Measurements from ENCODE around the gene LMOD3.

LMOD3 gene

GRCh38 chr3:69149586-69149985 lies 27.2 kb upstream of the LMOD3 start:
- DNase-seq (ENCODE audit: insufficient read length, low spot score) (no peak), FAIRE-seq (no peak)
- TF ChIP-seq TAF1 (IDR thresholded peaks at IDR 0.05; ENCODE audit: low read depth, low read length), result no peak
- TF ChIP-seq POU2F2 (IDR thresholded peaks at IDR 0.05; ENCODE audit: low read depth, low read length), result no peak
- no peak for TF ChIP-seq POLR2AphosphoS5 (IDR thresholded peaks at IDR 0.05; ENCODE audit: low read depth, low read length)
- TF ChIP-seq POLR2A (IDR thresholded peaks at IDR 0.05; ENCODE audit: low read depth, low read length), result no peak
- no peak for TF ChIP-seq PAX5 (IDR thresholded peaks at IDR 0.05; ENCODE audit: insufficient read depth, low read length, severe bottlenecking)
- TF ChIP-seq SPI1 (IDR thresholded peaks at IDR 0.05; ENCODE audit: low read depth, low read length), result no peak

GRCh38 chr3:69145688-69146087 lies 23.3 kb upstream of the LMOD3 start:
- FAIRE-seq, result no peak
- no peak for DNase-seq (ENCODE audit: insufficient read length, low spot score)
- no peak for TF ChIP-seq SPI1 (IDR thresholded peaks at IDR 0.05; ENCODE audit: low read depth, low read length)
- TF ChIP-seq PAX5 (IDR thresholded peaks at IDR 0.05; ENCODE audit: insufficient read depth, low read length, severe bottlenecking), result no peak

GRCh38 chr3:69144631-69145245 lies 22.3 kb upstream of the LMOD3 start:
- DNase-seq (ENCODE audit: insufficient read length, low spot score) (no peak), FAIRE-seq (no peak)
- TF ChIP-seq SPI1 (IDR thresholded peaks at IDR 0.05; ENCODE audit: low read depth, low read length) (no peak), POLR2AphosphoS5 (IDR thresholded peaks at IDR 0.05; ENCODE audit: low read depth, low read length) (no peak), POU2F2 (IDR thresholded peaks at IDR 0.05; ENCODE audit: low read depth, low read length) (no peak), POLR2A (IDR thresholded peaks at IDR 0.05; ENCODE audit: low read depth, low read length) (no peak), TAF1 (IDR thresholded peaks at IDR 0.05; ENCODE audit: low read depth, low read length) (no peak), PAX5 (IDR thresholded peaks at IDR 0.05; ENCODE audit: insufficient read depth, low read length, severe bottlenecking) (no peak)

GRCh38 chr3:69143612-69144011 lies 21.2 kb upstream of the LMOD3 start:
- no peak for TF ChIP-seq POLR2AphosphoS5 (IDR thresholded peaks at IDR 0.05; ENCODE audit: low read depth, low read length)
- TF ChIP-seq POLR2A (IDR thresholded peaks at IDR 0.05; ENCODE audit: low read depth, low read length), result no peak
- TF ChIP-seq POU2F2 (IDR thresholded peaks at IDR 0.05; ENCODE audit: low read depth, low read length), result no peak
- TF ChIP-seq SPI1 (IDR thresholded peaks at IDR 0.05; ENCODE audit: low read depth, low read length), result no peak
- no peak for TF ChIP-seq TAF1 (IDR thresholded peaks at IDR 0.05; ENCODE audit: low read depth, low read length)
- no peak for TF ChIP-seq PAX5 (IDR thresholded peaks at IDR 0.05; ENCODE audit: insufficient read depth, low read length, severe bottlenecking)
- FAIRE-seq, result no peak
- no peak for DNase-seq (ENCODE audit: insufficient read length, low spot score)

GRCh38 chr3:69142797-69143454 lies 20.5 kb upstream of the LMOD3 start:
- TF ChIP-seq POU2F2 (IDR thresholded peaks at IDR 0.05; ENCODE audit: low read depth, low read length) (no peak), POLR2A (IDR thresholded peaks at IDR 0.05; ENCODE audit: low read depth, low read length) (no peak), TAF1 (IDR thresholded peaks at IDR 0.05; ENCODE audit: low read depth, low read length) (no peak), POLR2AphosphoS5 (IDR thresholded peaks at IDR 0.05; ENCODE audit: low read depth, low read length) (no peak), SPI1 (IDR thresholded peaks at IDR 0.05; ENCODE audit: low read depth, low read length) (no peak), PAX5 (IDR thresholded peaks at IDR 0.05; ENCODE audit: insufficient read depth, low read length, severe bottlenecking) (no peak)
- no peak for FAIRE-seq

GRCh38 chr3:69142090-69142489 lies 19.7 kb upstream of the LMOD3 start:
- FAIRE-seq, result no peak
- TF ChIP-seq POU2F2 (IDR thresholded peaks at IDR 0.05; ENCODE audit: low read depth, low read length) (no peak), POLR2A (IDR thresholded peaks at IDR 0.05; ENCODE audit: low read depth, low read length) (no peak), POLR2AphosphoS5 (IDR thresholded peaks at IDR 0.05; ENCODE audit: low read depth, low read length) (no peak), PAX5 (IDR thresholded peaks at IDR 0.05; ENCODE audit: insufficient read depth, low read length, severe bottlenecking) (no peak), SPI1 (IDR thresholded peaks at IDR 0.05; ENCODE audit: low read depth, low read length) (no peak), TAF1 (IDR thresholded peaks at IDR 0.05; ENCODE audit: low read depth, low read length) (no peak)
- no peak for DNase-seq (ENCODE audit: insufficient read length, low spot score)

More at GRCh38 chr3:69142797-69143454, 20.5 kb upstream of the LMOD3 start:
- no peak for DNase-seq (ENCODE audit: insufficient read length, low spot score)

GRCh38 chr3:69141313-69141712 lies 18.9 kb upstream of the LMOD3 start:
- DNase-seq (ENCODE audit: insufficient read length, low spot score), result no peak
- no peak for TF ChIP-seq PAX5 (IDR thresholded peaks at IDR 0.05; ENCODE audit: insufficient read depth, low read length, severe bottlenecking)
- TF ChIP-seq POLR2A (IDR thresholded peaks at IDR 0.05; ENCODE audit: low read depth, low read length), result no peak
- no peak for TF ChIP-seq POU2F2 (IDR thresholded peaks at IDR 0.05; ENCODE audit: low read depth, low read length)
- TF ChIP-seq POLR2AphosphoS5 (IDR thresholded peaks at IDR 0.05; ENCODE audit: low read depth, low read length), result no peak
- TF ChIP-seq TAF1 (IDR thresholded peaks at IDR 0.05; ENCODE audit: low read depth, low read length), result no peak
- TF ChIP-seq SPI1 (IDR thresholded peaks at IDR 0.05; ENCODE audit: low read depth, low read length), result no peak
- no peak for FAIRE-seq

GRCh38 chr3:69137412-69137811 lies 15.0 kb upstream of the LMOD3 start:
- no peak for TF ChIP-seq TAF1 (IDR thresholded peaks at IDR 0.05; ENCODE audit: low read depth, low read length)
- no peak for TF ChIP-seq POLR2AphosphoS5 (IDR thresholded peaks at IDR 0.05; ENCODE audit: low read depth, low read length)
- FAIRE-seq (no peak), DNase-seq (ENCODE audit: insufficient read length, low spot score) (no peak)

- DNase-seq (ENCODE audit: insufficient read length, low spot score), result no peak
- TF ChIP-seq POU2F2 (IDR thresholded peaks at IDR 0.05; ENCODE audit: low read depth, low read length), result no peak
- TF ChIP-seq PAX5 (IDR thresholded peaks at IDR 0.05; ENCODE audit: insufficient read depth, low read length, severe bottlenecking), result no peak
- TF ChIP-seq POLR2A (IDR thresholded peaks at IDR 0.05; ENCODE audit: low read depth, low read length), result no peak
- no peak for FAIRE-seq
Observed at GRCh38 chr3:69137005-69137404, 14.6 kb upstream of the LMOD3 start.

- no peak for DNase-seq (ENCODE audit: insufficient read length, low spot score)
- FAIRE-seq, result peak; percentile 26
- TF ChIP-seq SPI1 (IDR thresholded peaks at IDR 0.05; ENCODE audit: low read depth, low read length) (no peak), POLR2A (IDR thresholded peaks at IDR 0.05; ENCODE audit: low read depth, low read length) (no peak), TAF1 (IDR thresholded peaks at IDR 0.05; ENCODE audit: low read depth, low read length) (no peak), POLR2AphosphoS5 (IDR thresholded peaks at IDR 0.05; ENCODE audit: low read depth, low read length) (no peak), POU2F2 (IDR thresholded peaks at IDR 0.05; ENCODE audit: low read depth, low read length) (no peak), PAX5 (IDR thresholded peaks at IDR 0.05; ENCODE audit: insufficient read depth, low read length, severe bottlenecking) (no peak)
Observed at GRCh38 chr3:69130689-69131088, 8.3 kb upstream of the LMOD3 start.

Measured in GM12891 (cell line).